RKO (cell line): ENCODE results near the gene CD19.

Experiments used
- DNase-seq: peaks from one replicate; pipeline ENCODE4 v3.0.0-alpha.2; 2016; ENCODE audit warnings: low spot score

Gene CD19

GRCh38 chr16:28982949-28983348 lies 51.2 kb downstream of the CD19 start:
- no peak for DNase-seq

- DNase-seq, result no peak
These were observed 51.9 kb downstream of the CD19 start for GRCh38 chr16:28983644-28984043.

- no peak for DNase-seq
These were observed 52.3 kb downstream of the CD19 start for GRCh38 chr16:28984091-28984490.

GRCh38 chr16:28984619-28985135 lies 52.9 kb downstream of the CD19 start, which contains the start of gene LAT:
LAT (plus strand) TSS chr16:28985052; CDS start chr16:28985418, 366 bp downstream.
- DNase-seq, result peak; percentile 24

- no peak for DNase-seq
These were observed 53.7 kb downstream of the CD19 start for GRCh38 chr16:28985211-28986041.

GRCh38 chr16:28986046-28986445 lies 54.3 kb downstream of the CD19 start:
- DNase-seq, result no peak

- no peak for DNase-seq
These were observed 54.7 kb downstream of the CD19 start for GRCh38 chr16:28986492-28986891.

- no peak for DNase-seq
These were observed 55.5 kb downstream of the CD19 start for GRCh38 chr16:28987170-28987853.
